HepG2 (cell line): ENCODE measurements around the gene SIGLEC1.

Experiments used
- CEBPB ChIP-seq: IDR thresholded peaks from 2 replicates; pipeline ENCODE4 v1.6.1; 2011; ENCODE audit warnings: low read depth, low read length, improper control_type of control experiment, borderline replicate concordance
- CHD2 ChIP-seq: IDR thresholded peaks from 2 replicates; pipeline ENCODE4 v1.6.1; 2011; ENCODE audit warnings: low read depth, low read length, improper control_type of control experiment
- FOXK1 ChIP-seq: sonication (generic); formaldehyde crosslinking; IDR thresholded peaks from 2 replicates; pipeline ENCODE4 v1.4.0; 2020; ENCODE audit warnings: low read depth, missing genetic modification reagents, borderline replicate concordance
- TF ChIP-seq, protein P1 (sequence below), 2 experiments: IDR thresholded peaks; 2 replicates each; pipeline ENCODE4 v1.6.1; 2011 to 2012; ENCODE audit warnings: low read length in 2 of 2, borderline replicate concordance in 1 of 2, low read depth in 1 of 2, mild to moderate bottlenecking in 1 of 2, moderate library complexity in 1 of 2
- TF ChIP-seq, protein P2 (sequence below): sonication (generic); formaldehyde crosslinking; IDR thresholded peaks from 2 replicates; pipeline ENCODE4 v1.5.0; 2020; ENCODE audit warnings: mild to moderate bottlenecking, missing genetic modification reagents, moderate library complexity

DNA sequence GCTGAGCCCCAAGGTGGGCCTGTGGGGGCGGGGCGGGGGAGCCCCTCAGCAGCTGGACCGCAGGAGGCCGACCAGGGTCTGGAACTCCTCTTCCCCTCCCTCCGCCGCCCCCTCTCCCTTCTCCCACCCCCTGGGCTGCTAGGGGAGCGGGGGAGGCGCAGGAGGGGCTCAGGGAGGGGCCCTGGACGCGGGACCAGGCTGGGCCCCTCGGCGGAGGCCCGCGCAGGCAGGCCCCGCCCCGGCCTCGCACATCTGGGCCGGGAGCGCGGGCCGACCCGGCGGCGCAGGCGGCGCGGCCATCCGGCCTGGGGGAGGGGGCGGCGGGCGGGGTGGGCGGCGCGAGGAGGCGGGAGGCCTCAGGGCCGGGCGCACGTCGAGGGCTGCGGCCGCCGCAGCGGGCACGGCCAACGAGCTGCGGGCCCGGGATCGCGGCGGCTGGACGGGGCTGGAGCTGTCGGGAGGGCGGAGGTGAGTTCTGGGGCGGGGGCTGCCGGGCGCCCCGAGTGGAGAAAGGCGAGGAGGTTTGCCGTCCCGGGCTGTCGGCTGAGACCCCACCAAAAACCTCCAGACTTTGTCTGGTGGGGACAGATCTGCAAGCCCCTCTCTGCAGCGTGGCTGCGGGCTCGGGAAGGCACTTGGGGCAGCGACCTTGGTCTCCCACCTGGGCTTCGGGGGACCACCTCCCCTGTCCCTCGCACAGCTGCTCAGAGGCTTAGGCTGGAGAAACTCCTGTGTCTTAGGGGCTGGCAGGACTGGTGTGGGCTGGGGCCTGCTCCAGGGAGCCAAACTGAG, 20.1 kb upstream of the SIGLEC1 start, which contains the start of gene HSPA12B:
- TF ChIP-seq CHD2: no peak
- TF ChIP-seq, protein P1, sequence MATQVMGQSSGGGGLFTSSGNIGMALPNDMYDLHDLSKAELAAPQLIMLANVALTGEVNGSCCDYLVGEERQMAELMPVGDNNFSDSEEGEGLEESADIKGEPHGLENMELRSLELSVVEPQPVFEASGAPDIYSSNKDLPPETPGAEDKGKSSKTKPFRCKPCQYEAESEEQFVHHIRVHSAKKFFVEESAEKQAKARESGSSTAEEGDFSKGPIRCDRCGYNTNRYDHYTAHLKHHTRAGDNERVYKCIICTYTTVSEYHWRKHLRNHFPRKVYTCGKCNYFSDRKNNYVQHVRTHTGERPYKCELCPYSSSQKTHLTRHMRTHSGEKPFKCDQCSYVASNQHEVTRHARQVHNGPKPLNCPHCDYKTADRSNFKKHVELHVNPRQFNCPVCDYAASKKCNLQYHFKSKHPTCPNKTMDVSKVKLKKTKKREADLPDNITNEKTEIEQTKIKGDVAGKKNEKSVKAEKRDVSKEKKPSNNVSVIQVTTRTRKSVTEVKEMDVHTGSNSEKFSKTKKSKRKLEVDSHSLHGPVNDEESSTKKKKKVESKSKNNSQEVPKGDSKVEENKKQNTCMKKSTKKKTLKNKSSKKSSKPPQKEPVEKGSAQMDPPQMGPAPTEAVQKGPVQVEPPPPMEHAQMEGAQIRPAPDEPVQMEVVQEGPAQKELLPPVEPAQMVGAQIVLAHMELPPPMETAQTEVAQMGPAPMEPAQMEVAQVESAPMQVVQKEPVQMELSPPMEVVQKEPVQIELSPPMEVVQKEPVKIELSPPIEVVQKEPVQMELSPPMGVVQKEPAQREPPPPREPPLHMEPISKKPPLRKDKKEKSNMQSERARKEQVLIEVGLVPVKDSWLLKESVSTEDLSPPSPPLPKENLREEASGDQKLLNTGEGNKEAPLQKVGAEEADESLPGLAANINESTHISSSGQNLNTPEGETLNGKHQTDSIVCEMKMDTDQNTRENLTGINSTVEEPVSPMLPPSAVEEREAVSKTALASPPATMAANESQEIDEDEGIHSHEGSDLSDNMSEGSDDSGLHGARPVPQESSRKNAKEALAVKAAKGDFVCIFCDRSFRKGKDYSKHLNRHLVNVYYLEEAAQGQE (IDR thresholded peaks at IDR 0.05; ENCODE audit: borderline replicate concordance in 1 of 2, low read depth in 1 of 2, low read length in 2 of 2): no peak
- no peak for TF ChIP-seq CEBPB
- TF ChIP-seq, protein P2, sequence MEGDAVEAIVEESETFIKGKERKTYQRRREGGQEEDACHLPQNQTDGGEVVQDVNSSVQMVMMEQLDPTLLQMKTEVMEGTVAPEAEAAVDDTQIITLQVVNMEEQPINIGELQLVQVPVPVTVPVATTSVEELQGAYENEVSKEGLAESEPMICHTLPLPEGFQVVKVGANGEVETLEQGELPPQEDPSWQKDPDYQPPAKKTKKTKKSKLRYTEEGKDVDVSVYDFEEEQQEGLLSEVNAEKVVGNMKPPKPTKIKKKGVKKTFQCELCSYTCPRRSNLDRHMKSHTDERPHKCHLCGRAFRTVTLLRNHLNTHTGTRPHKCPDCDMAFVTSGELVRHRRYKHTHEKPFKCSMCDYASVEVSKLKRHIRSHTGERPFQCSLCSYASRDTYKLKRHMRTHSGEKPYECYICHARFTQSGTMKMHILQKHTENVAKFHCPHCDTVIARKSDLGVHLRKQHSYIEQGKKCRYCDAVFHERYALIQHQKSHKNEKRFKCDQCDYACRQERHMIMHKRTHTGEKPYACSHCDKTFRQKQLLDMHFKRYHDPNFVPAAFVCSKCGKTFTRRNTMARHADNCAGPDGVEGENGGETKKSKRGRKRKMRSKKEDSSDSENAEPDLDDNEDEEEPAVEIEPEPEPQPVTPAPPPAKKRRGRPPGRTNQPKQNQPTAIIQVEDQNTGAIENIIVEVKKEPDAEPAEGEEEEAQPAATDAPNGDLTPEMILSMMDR (CRISPR knock-in tag): no peak
- TF ChIP-seq FOXK1 (CRISPR knock-in tag): no peak
